Astrocyte (in vitro differentiated cells and primary cell): ENCODE results near the gene ANKRD30A. TPM values are rescaled to one million over a fixed set of nuclear protein-coding genes. Genes with fewer than 3 reads are reported as not detected.
"Not testable (repeated sequence)": the region's sequence is repeated elsewhere in the genome, so short reads cannot be mapped to it uniquely, and the experiment has no call there.

ENCODE experiments used
- DNase-seq: peaks from one replicate; pipeline ENCODE4 v3.0.0-alpha.2; 2010; ENCODE audit warnings: low read depth
- FAIRE-seq: peaks from 2 replicates; lab custom pipeline; 2011; peaks lifted over from hg19 to GRCh38; lab: Jason Lieb, UNC
- H2AFZ ChIP-seq: 2 replicates; pipeline ENCODE4 v1.6.0; 2012; ENCODE audit warnings: low read depth, low read length, inconsistent platforms
- H3K27ac ChIP-seq: 2 replicates; pipeline ENCODE4 v1.5.1; 2011; ENCODE audit warnings: low read depth, low read length, inconsistent platforms
- H3K27me3 ChIP-seq: 2 replicates; pipeline ENCODE4 v1.6.0; 2011; ENCODE audit warnings: low read length, inconsistent platforms; ENCODE audit not compliant: insufficient read depth
- H3K36me3 ChIP-seq: 2 replicates; pipeline ENCODE4 v1.5.1; 2011; ENCODE audit warnings: low read length, inconsistent platforms; ENCODE audit not compliant: insufficient read depth
- H3K4me1 ChIP-seq: 2 replicates; pipeline ENCODE4 v1.5.1; 2011; ENCODE audit warnings: low read length, inconsistent platforms; ENCODE audit not compliant: insufficient read depth
- H3K4me2 ChIP-seq: 2 replicates; pipeline ENCODE4 v1.6.0; 2012; ENCODE audit warnings: low read length, inconsistent platforms
- H3K4me3 ChIP-seq: 2 replicates; pipeline ENCODE4 v1.5.1; 2011; ENCODE audit warnings: low read depth, mild to moderate bottlenecking, low read length, inconsistent platforms; ENCODE audit not compliant: insufficient read depth
- H3K79me2 ChIP-seq: 2 replicates; pipeline ENCODE4 v1.6.0; 2012; ENCODE audit warnings: mild to moderate bottlenecking, low read length, inconsistent platforms; ENCODE audit not compliant: insufficient read depth
- H3K9ac ChIP-seq: 2 replicates; pipeline ENCODE4 v1.6.0; 2012; ENCODE audit warnings: mild to moderate bottlenecking, low read length, inconsistent platforms
- H3K9me3 ChIP-seq: 2 replicates; pipeline ENCODE4 v1.5.1; 2012; ENCODE audit warnings: low read depth, mild to moderate bottlenecking, low read length, inconsistent platforms; ENCODE audit not compliant: insufficient read depth
- H4K20me1 ChIP-seq: 2 replicates; pipeline ENCODE4 v1.6.0; 2012; ENCODE audit warnings: low read length, inconsistent platforms; ENCODE audit not compliant: insufficient read depth
- H3K27ac Mint-ChIP-seq: one replicate; pipeline ENCODE4 v1.8.0; 2021; ENCODE audit warnings: mild to moderate bottlenecking, mixed read lengths; ENCODE audit not compliant: unreplicated experiment
- H3K27me3 Mint-ChIP-seq: one replicate; pipeline ENCODE4 v1.8.0; 2021; ENCODE audit warnings: low read depth, mixed read lengths; ENCODE audit not compliant: unreplicated experiment
- H3K36me3 Mint-ChIP-seq: one replicate; pipeline ENCODE4 v1.8.0; 2021; ENCODE audit warnings: low read depth, mixed read lengths; ENCODE audit not compliant: unreplicated experiment
- H3K4me1 Mint-ChIP-seq: one replicate; pipeline ENCODE4 v1.8.0; 2021; ENCODE audit warnings: low read depth, mixed read lengths; ENCODE audit not compliant: unreplicated experiment
- H3K4me3 Mint-ChIP-seq: one replicate; pipeline ENCODE4 v1.8.0; 2021; ENCODE audit warnings: mild to moderate bottlenecking, moderate library complexity, mixed read lengths; ENCODE audit not compliant: unreplicated experiment
- H3K9me3 Mint-ChIP-seq: one replicate; pipeline ENCODE4 v1.8.0; 2021; ENCODE audit warnings: mild to moderate bottlenecking, mixed read lengths; ENCODE audit not compliant: unreplicated experiment
- CTCF ChIP-seq: IDR thresholded peaks from 2 replicates; pipeline ENCODE4 v1.5.1; 2011; ENCODE audit warnings: low read depth, mild to moderate bottlenecking, inconsistent platforms, low read length, moderate library complexity; ENCODE audit not compliant: insufficient read depth
- EZH2 ChIP-seq: IDR thresholded peaks from 2 replicates; pipeline ENCODE4 v1.6.1; 2012; ENCODE audit warnings: mild to moderate bottlenecking, low read length, inconsistent platforms; ENCODE audit not compliant: insufficient read depth
- total RNA-seq: library from RNA; stranded (reverse); gene quantifications from 2 replicates; pipeline ENCODE4 v1.2.1, GENCODE V29; 2021

Gene ANKRD30A
- total RNA-seq, 1 donor from 2014 or later = not detected

DNA sequence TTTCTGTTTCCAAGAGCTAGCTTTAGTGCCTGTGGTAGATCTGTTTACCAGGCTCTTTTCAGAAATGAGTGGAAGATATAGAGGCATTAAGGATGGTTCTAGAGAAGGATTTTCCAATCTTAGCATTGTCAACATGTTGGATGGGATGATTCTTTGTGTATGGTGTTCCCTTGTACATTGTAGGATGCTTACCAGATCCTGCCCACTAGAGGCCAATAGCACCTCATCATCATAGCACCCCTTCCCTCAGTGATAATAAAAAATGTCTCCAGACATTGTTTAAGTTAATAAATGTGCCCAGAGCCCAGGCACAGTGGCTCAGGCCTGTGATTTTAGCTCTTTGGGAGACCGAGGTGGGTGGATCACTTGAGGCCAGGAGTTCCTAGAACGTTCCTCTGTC is 121.2 kb downstream of the ANKRD30A start:
- H3K4me1 Mint-ChIP-seq = no peaks in the 10 kb centered on the region
- H3K9me3 ChIP-seq = peaks cover 2% of the 10 kb centered on the region
- DNase-seq (no peak), FAIRE-seq (no peak)
- H3K9ac ChIP-seq = no peak overlapping the region
- H3K27ac Mint-ChIP-seq = no peak overlapping the region
- no peak overlapping the region for H3K4me3 Mint-ChIP-seq
- no peak overlapping the region for H3K4me2 ChIP-seq
- no peaks in the 10 kb centered on the region for H3K27me3 Mint-ChIP-seq
- H3K36me3 Mint-ChIP-seq = no peaks in the 10 kb centered on the region
- no peaks in the 10 kb centered on the region for H3K4me1 ChIP-seq
- no peaks in the 10 kb centered on the region for H3K79me2 ChIP-seq
- no peaks in the 10 kb centered on the region for H3K27me3 ChIP-seq
- H4K20me1 ChIP-seq = no peaks in the 10 kb centered on the region
- TF ChIP-seq EZH2 (no peak), CTCF (no peak)
- H2AFZ ChIP-seq = no peak overlapping the region
- no peaks in the 10 kb centered on the region for H3K36me3 ChIP-seq
- peaks cover 6% of the 10 kb centered on the region for H3K9me3 Mint-ChIP-seq
- H3K4me3 ChIP-seq = no peak overlapping the region
- no peak overlapping the region for H3K27ac ChIP-seq

DNA sequence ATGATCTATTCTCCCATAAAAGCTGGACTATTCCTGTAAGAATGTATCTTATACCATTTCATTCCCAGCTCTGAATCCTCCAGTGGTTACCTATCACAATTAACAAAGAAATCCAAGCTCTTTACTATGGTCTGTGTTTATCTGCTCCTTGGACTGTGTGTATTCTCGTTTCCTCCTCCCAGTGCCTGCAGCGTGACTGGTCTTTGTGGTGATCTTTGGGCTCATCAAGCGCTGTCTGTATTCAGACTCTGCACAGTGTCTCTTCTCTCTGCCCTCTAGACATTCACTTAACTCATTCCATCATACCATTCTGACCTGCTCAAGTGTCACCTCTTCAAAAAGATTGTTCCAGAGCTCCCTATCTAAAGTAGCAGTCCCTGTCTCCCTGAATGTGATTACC is 130.4 kb downstream of the ANKRD30A start:
- not testable (repeated sequence) for H3K4me1 ChIP-seq, H3K4me2 ChIP-seq, DNase-seq, H3K4me1 Mint-ChIP-seq, H3K9ac ChIP-seq, H3K36me3 Mint-ChIP-seq, FAIRE-seq, H3K9me3 Mint-ChIP-seq, H2AFZ ChIP-seq, H3K9me3 ChIP-seq, H4K20me1 ChIP-seq, H3K27me3 Mint-ChIP-seq, H3K27ac ChIP-seq, H3K27me3 ChIP-seq, H3K79me2 ChIP-seq, H3K4me3 Mint-ChIP-seq, H3K27ac Mint-ChIP-seq, H3K4me3 ChIP-seq, H3K36me3 ChIP-seq

DNA sequence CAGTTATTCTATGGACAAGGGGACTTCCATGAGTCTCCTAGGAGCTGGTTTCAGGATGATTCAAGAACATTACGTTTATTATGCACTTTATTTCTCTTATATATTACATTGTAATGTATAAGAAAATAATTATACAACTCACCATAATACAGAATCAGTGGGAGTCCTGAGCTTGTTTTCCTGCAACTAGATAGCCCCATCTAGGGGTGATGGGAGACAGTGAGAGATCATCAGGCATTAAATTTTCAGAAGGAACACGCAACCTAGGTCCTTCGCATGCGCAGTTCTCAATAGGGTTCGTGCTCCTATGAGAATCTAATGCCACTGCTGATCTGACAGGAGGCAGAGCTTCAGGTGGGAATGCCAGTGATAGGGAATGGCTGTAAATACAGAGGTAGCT is 137.9 kb downstream of the ANKRD30A start:
- TF ChIP-seq CTCF = no peak
- no peak for TF ChIP-seq EZH2
- Mint-ChIP-seq H3K36me3 (no peaks in the 10 kb centered on the region), H3K27ac (no peak overlapping the region), H3K4me3 (no peak overlapping the region), H3K9me3 (peaks cover 6% of the 10 kb centered on the region), H3K4me1 (no peaks in the 10 kb centered on the region), H3K27me3 (no peaks in the 10 kb centered on the region)
- DNase-seq (no peak), FAIRE-seq (no peak)
- no peak overlapping the region for H3K27ac ChIP-seq
- no peaks in the 10 kb centered on the region for H3K36me3 ChIP-seq
- H3K79me2 ChIP-seq = no peaks in the 10 kb centered on the region
- no peaks in the 10 kb centered on the region for H3K9me3 ChIP-seq
- H3K4me1 ChIP-seq = no peaks in the 10 kb centered on the region
- no peak overlapping the region for H2AFZ ChIP-seq
- no peaks in the 10 kb centered on the region for H3K27me3 ChIP-seq
- no peak overlapping the region for H3K4me2 ChIP-seq
- H3K9ac ChIP-seq = no peak overlapping the region
- H3K4me3 ChIP-seq = no peak overlapping the region
- H4K20me1 ChIP-seq = no peaks in the 10 kb centered on the region
